HepG2 (cell line): ENCODE measurements around the gene MTHFD2. TPM values are rescaled to one million over a fixed set of nuclear protein-coding genes. Genes with fewer than 3 reads are reported as not detected.
A peak's percentile ranks its signal among the peaks of the same experiment; 100 is the strongest.

Experiments
- AKAP8 ChIP-seq: sonication (generic); formaldehyde crosslinking; IDR thresholded peaks from 2 replicates; pipeline ENCODE4 v1.5.1; 2020; ENCODE audit warnings: mild to moderate bottlenecking, missing genetic modification reagents
- HDAC2 ChIP-seq: sonication (generic); formaldehyde crosslinking; IDR thresholded peaks from 2 replicates; pipeline ENCODE4 v1.4.0; 2020; ENCODE audit warnings: missing genetic modification reagents
- HNF4A ChIP-seq: sonication (generic); formaldehyde crosslinking; IDR thresholded peaks from 2 replicates; pipeline ENCODE4 v1.4.0; 2020; ENCODE audit warnings: missing genetic modification reagents
- HOXA3 ChIP-seq: sonication (generic); formaldehyde crosslinking; IDR thresholded peaks from 2 replicates; pipeline ENCODE4 v1.5.0; 2020; ENCODE audit warnings: missing genetic modification reagents
- HOXA5 ChIP-seq: sonication (generic); formaldehyde crosslinking; IDR thresholded peaks from 2 replicates; pipeline ENCODE4 v1.4.0; 2020; ENCODE audit warnings: missing genetic modification reagents
- KLF9 ChIP-seq: IDR thresholded peaks from 2 replicates; pipeline ENCODE4 v1.6.1; 2016; ENCODE audit warnings: low read depth
- MIER2 ChIP-seq: IDR thresholded peaks from 2 replicates; pipeline ENCODE4 v1.6.1; 2016; ENCODE audit warnings: missing biosample characterization, missing genetic modification reagents
- NCOA5 ChIP-seq: sonication (generic); formaldehyde crosslinking; IDR thresholded peaks from 2 replicates; pipeline ENCODE4 v1.4.0; 2020; ENCODE audit warnings: missing genetic modification reagents
- PLRG1 ChIP-seq: fragments of 450-650 bp; conservative IDR thresholded peaks from 2 replicates; pipeline ENCODE4 v1.6.1; 2016
- PRMT3 ChIP-seq: sonication (generic); formaldehyde crosslinking; IDR thresholded peaks from 2 replicates; pipeline ENCODE4 v1.8.1; 2022; ENCODE audit warnings: low read depth, mild to moderate bottlenecking, moderate library complexity, missing genetic modification reagents, borderline replicate concordance
- RCOR2 ChIP-seq: IDR thresholded peaks from 2 replicates; pipeline ENCODE4 v1.6.1; 2016; ENCODE audit warnings: missing biosample characterization, missing genetic modification reagents
- SAP130 ChIP-seq: IDR thresholded peaks from 2 replicates; pipeline ENCODE4 v1.6.1; 2016; ENCODE audit warnings: low read depth
- SRY ChIP-seq: sonication (generic); formaldehyde crosslinking; IDR thresholded peaks from 2 replicates; pipeline ENCODE4 v1.8.0; 2022; ENCODE audit warnings: mild to moderate bottlenecking, missing genetic modification reagents
- ZBTB38 ChIP-seq: sonication (generic); formaldehyde crosslinking; IDR thresholded peaks from 2 replicates; pipeline ENCODE4 v1.5.1; 2020; ENCODE audit warnings: mild to moderate bottlenecking, missing genetic modification reagents
- ZNF256 ChIP-seq: sonication (generic); formaldehyde crosslinking; conservative IDR thresholded peaks from 2 replicates; pipeline ENCODE4 v1.4.0; 2020; ENCODE audit warnings: missing genetic modification reagents
- ZNF326 ChIP-seq: sonication (generic); formaldehyde crosslinking; IDR thresholded peaks from 2 replicates; pipeline ENCODE4 v1.4.0; 2020; ENCODE audit warnings: missing genetic modification reagents, borderline replicate concordance
- ZNF44 ChIP-seq: sonication (generic); formaldehyde crosslinking; IDR thresholded peaks from 2 replicates; pipeline ENCODE4 v1.5.1; 2020; ENCODE audit warnings: mild to moderate bottlenecking, missing genetic modification reagents
- ZNF484 ChIP-seq: sonication (generic); formaldehyde crosslinking; IDR thresholded peaks from 2 replicates; pipeline ENCODE4 v1.5.1; 2020; ENCODE audit warnings: mild to moderate bottlenecking, low read depth, missing genetic modification reagents, borderline replicate concordance
- ZNF674 ChIP-seq: sonication (generic); formaldehyde crosslinking; IDR thresholded peaks from 2 replicates; pipeline ENCODE4 v1.5.0; 2020; ENCODE audit warnings: low read depth, mild to moderate bottlenecking, missing genetic modification reagents
- ZNF713 ChIP-seq: sonication (generic); formaldehyde crosslinking; IDR thresholded peaks from 2 replicates; pipeline ENCODE4 v1.4.0; 2020; ENCODE audit warnings: mild to moderate bottlenecking, missing genetic modification reagents
- ZNF724P ChIP-seq: sonication (generic); formaldehyde crosslinking; IDR thresholded peaks from 2 replicates; pipeline ENCODE4 v1.8.0; 2022; ENCODE audit warnings: missing genetic modification reagents, borderline replicate concordance
- polyA plus RNA-seq, 8 experiments: library from polyadenylated mRNA; depleted of rRNA in 3 of 8; stranded (reverse) in 7 of 8; unstranded in 1 of 8; fragments of >200 nt; fragmentation: Illumina TruSeq in 4 of 8; extraction: Trizol in 4 of 8; gene quantifications; 2 replicates each; pipeline versions ENCODE4 v1.2.1 to v1.2.3, GENCODE V29; 2011 to 2016; ENCODE audit warnings: low read depth in 4 of 8, missing spikeins in 1 of 8, mixed read lengths in 1 of 8; ENCODE audit not compliant: insufficient read depth in 1 of 8
- total RNA-seq, 5 experiments: library from RNA; depleted of rRNA; stranded (reverse); fragments of >200 nt; fragmentation: Illumina TruSeq; extraction: Trizol; gene quantifications; 2 replicates each; pipeline ENCODE4 v1.2.3, GENCODE V29; 2016; ENCODE audit warnings: low read depth in 1 of 5
- TF ChIP-seq, protein P1 (sequence below): sonication (generic); formaldehyde crosslinking; IDR thresholded peaks from 2 replicates; pipeline ENCODE4 v1.8.1; 2023; ENCODE audit warnings: mild to moderate bottlenecking, inconsistent platforms, moderate library complexity, missing genetic modification reagents, borderline replicate concordance
- TF ChIP-seq, protein P2 (sequence below): sonication (generic); formaldehyde crosslinking; IDR thresholded peaks from 2 replicates; pipeline ENCODE4 v1.4.0; 2020; ENCODE audit warnings: missing genetic modification reagents
- TF ChIP-seq, protein P3 (sequence below): sonication (generic); formaldehyde crosslinking; IDR thresholded peaks from 2 replicates; pipeline ENCODE4 v1.4.0; 2020; ENCODE audit warnings: mild to moderate bottlenecking, missing genetic modification reagents
- TF ChIP-seq, protein P4 (sequence below): sonication (generic); formaldehyde crosslinking; IDR thresholded peaks from 2 replicates; pipeline ENCODE4 v1.5.1; 2020; ENCODE audit warnings: mild to moderate bottlenecking, missing genetic modification reagents, borderline replicate concordance

MTHFD2 gene
- total and polyA plus RNA-seq, 2 of the 13 experiments (the other 11 are each of a cell fraction or from before 2014, with no cell fraction given), result 188 to 269 TPM

DNA sequence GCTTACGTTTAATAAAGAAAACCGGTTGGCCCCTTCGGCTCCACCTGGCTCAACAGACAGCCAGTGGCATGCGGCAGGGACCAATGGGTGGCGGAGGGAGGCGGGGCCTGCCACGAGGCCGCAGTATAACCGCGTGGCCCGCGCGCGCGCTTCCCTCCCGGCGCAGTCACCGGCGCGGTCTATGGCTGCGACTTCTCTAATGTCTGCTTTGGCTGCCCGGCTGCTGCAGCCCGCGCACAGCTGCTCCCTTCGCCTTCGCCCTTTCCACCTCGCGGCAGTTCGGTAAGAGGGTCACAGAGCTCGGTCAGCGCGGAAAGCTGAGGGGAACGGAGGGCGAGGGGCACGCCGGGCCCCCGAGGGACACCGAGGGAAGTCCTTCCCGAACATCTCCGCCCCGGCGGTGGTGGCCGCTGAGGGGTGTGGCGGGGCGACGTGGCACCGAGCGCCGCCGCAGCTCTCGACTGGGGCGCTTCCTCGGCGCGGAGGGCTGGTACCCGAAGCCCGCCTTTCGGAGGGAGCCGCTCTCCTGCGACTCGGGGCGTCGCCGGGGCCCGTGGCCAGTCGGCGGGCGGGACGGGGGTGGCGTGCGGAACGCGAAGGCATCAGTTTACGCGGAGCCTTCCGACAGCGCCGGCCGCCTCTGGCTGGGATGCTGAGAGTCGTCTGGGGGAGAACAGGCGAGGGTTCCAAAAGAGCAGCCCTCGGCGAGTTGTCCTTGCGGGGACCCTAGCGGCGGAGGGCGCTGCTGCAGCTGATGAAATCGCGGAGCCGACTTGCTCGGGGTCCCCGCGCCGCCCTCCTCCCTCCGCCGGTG lies at the start of gene MTHFD2 (continued):
- TF ChIP-seq ZNF256 (CRISPR knock-in tag), result peak; percentile 85
- peak; percentile 76 for TF ChIP-seq HOXA3 (CRISPR knock-in tag)
- TF ChIP-seq, protein P1, sequence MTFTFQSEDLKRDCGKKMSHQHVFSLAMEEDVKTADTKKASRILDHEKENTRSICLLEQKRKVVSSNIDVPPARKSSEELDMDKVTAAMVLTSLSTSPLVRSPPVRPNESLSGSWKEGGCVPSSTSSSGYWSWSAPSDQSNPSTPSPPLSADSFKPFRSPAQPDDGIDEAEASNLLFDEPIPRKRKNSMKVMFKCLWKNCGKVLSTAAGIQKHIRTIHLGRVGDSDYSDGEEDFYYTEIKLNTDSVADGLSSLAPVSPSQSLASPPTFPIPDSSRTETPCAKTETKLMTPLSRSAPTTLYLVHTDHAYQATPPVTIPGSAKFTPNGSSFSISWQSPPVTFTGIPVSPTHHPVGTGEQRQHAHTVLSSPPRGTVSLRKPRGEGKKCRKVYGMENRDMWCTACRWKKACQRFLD (CRISPR knock-in tag), result peak; percentile 95
- TF ChIP-seq, protein P2, sequence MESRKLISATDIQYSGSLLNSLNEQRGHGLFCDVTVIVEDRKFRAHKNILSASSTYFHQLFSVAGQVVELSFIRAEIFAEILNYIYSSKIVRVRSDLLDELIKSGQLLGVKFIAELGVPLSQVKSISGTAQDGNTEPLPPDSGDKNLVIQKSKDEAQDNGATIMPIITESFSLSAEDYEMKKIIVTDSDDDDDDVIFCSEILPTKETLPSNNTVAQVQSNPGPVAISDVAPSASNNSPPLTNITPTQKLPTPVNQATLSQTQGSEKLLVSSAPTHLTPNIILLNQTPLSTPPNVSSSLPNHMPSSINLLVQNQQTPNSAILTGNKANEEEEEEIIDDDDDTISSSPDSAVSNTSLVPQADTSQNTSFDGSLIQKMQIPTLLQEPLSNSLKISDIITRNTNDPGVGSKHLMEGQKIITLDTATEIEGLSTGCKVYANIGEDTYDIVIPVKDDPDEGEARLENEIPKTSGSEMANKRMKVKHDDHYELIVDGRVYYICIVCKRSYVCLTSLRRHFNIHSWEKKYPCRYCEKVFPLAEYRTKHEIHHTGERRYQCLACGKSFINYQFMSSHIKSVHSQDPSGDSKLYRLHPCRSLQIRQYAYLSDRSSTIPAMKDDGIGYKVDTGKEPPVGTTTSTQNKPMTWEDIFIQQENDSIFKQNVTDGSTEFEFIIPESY, result peak; percentile 21
- TF ChIP-seq AKAP8 (CRISPR knock-in tag), result peak; percentile 43; the same call in 1 of the 2 replicates
- peak; percentile 85 for TF ChIP-seq SAP130
- TF ChIP-seq ZNF484 (CRISPR knock-in tag), result peak; percentile 88; the same call in 1 of the 2 replicates
- TF ChIP-seq ZNF674, result 0 out of 2 replicates have a peak, but pooled peaks have one; percentile 81
- TF ChIP-seq HDAC2 (CRISPR knock-in tag), result peak; percentile 41; the same call in 1 of the 2 replicates
- peak; percentile 71; the same call in 1 of the 2 replicates for TF ChIP-seq ZNF724P (CRISPR knock-in tag)
- TF ChIP-seq ZNF713 (CRISPR knock-in tag), result 0 out of 2 replicates have a peak, but pooled peaks have one; percentile 51
- no peak for TF ChIP-seq ZNF326 (CRISPR knock-in tag)
- TF ChIP-seq HNF4A, result peak; percentile 34
- no peak for TF ChIP-seq NCOA5 (CRISPR knock-in tag)
- TF ChIP-seq PLRG1, result no peak
- TF ChIP-seq, protein P3, sequence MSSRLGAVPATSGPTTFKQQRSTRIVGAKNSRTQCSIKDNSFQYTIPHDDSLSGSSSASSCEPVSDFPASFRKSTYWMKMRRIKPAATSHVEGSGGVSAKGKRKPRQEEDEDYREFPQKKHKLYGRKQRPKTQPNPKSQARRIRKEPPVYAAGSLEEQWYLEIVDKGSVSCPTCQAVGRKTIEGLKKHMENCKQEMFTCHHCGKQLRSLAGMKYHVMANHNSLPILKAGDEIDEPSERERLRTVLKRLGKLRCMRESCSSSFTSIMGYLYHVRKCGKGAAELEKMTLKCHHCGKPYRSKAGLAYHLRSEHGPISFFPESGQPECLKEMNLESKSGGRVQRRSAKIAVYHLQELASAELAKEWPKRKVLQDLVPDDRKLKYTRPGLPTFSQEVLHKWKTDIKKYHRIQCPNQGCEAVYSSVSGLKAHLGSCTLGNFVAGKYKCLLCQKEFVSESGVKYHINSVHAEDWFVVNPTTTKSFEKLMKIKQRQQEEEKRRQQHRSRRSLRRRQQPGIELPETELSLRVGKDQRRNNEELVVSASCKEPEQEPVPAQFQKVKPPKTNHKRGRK (CRISPR knock-in tag), result no peak
- TF ChIP-seq KLF9 (CRISPR knock-in tag), result no peak
- peak; percentile 54; the same call in 1 of the 2 replicates for TF ChIP-seq RCOR2 (CRISPR knock-in tag)
- TF ChIP-seq ZNF44 (CRISPR knock-in tag), result 0 out of 2 replicates have a peak, but pooled peaks have one; percentile 46
- TF ChIP-seq, protein P4, sequence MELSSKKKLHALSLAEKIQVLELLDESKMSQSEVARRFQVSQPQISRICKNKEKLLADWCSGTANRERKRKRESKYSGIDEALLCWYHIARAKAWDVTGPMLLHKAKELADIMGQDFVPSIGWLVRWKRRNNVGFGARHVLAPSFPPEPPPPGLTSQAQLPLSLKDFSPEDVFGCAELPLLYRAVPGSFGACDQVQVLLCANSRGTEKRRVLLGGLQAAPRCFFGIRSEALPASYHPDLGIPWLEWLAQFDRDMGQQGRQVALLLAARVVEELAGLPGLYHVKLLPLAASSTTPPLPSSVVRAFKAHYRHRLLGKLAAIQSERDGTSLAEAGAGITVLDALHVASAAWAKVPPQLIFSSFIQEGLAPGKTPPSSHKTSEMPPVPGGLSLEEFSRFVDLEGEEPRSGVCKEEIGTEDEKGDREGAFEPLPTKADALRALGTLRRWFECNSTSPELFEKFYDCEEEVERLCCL, result peak; percentile 41; the same call in 1 of the 2 replicates
- TF ChIP-seq PRMT3 (CRISPR knock-in tag), result peak; percentile 95; the same call in 1 of the 2 replicates
- peak; percentile 89 for TF ChIP-seq HOXA5
- TF ChIP-seq ZBTB38 (CRISPR knock-in tag), result peak; percentile 67; the same call in 1 of the 2 replicates
- TF ChIP-seq SRY (CRISPR knock-in tag), result peak; percentile 82
- TF ChIP-seq MIER2 (CRISPR knock-in tag), result 0 out of 2 replicates have a peak, but pooled peaks have one; percentile 33
